ENCODE measurements around the gene HMX1.

Gene HMX1

GRCh38 chr4:8840006-8840793, 31.4 kb downstream of the HMX1 start:
- no peak for DNase-seq (ENCODE audit: low spot score)
- TF ChIP-seq, protein P1, sequence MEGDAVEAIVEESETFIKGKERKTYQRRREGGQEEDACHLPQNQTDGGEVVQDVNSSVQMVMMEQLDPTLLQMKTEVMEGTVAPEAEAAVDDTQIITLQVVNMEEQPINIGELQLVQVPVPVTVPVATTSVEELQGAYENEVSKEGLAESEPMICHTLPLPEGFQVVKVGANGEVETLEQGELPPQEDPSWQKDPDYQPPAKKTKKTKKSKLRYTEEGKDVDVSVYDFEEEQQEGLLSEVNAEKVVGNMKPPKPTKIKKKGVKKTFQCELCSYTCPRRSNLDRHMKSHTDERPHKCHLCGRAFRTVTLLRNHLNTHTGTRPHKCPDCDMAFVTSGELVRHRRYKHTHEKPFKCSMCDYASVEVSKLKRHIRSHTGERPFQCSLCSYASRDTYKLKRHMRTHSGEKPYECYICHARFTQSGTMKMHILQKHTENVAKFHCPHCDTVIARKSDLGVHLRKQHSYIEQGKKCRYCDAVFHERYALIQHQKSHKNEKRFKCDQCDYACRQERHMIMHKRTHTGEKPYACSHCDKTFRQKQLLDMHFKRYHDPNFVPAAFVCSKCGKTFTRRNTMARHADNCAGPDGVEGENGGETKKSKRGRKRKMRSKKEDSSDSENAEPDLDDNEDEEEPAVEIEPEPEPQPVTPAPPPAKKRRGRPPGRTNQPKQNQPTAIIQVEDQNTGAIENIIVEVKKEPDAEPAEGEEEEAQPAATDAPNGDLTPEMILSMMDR (IDR thresholded peaks at IDR 0.05; ENCODE audit: extremely low read depth, missing control alignments) = no peak

GRCh38 chr4:8838961-8839431, 32.6 kb downstream of the HMX1 start:
- TF ChIP-seq, protein P1 (IDR thresholded peaks at IDR 0.05; ENCODE audit: extremely low read depth, missing control alignments) = no peak
- DNase-seq (ENCODE audit: low spot score) = no peak

DNA sequence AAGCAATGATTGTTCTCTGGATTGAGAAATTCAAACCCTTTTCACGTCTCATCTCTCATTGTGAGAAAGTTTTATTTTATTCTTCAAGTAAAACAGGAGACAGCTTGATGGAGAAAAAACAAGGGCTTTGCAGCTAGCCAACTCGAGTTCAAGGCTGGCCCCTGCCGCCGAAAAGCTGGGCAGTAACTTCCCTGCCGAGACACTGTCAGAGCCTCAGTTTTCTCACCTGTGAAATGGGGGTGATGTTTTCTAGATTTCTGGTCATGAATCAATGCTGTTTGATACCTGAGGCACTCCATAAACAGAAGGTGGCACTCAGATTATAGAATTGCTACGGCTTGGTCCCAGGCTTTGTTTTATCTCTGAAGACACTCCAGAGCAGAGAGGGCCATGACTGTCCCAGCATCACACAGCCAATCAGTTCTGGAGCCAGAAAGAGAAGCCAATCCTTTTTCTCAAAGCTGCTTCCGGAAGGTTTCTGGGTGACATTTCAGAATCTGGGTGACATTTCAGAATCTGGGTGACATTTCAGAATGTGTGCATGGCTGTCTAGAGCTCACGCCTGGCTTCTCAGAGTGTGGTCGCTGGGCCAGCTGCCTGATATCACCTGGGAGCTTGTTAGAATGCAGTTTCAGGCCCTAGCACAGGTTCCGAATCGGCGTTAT, 33.2 kb downstream of the HMX1 start:
- TF ChIP-seq, protein P1 (IDR thresholded peaks at IDR 0.05; ENCODE audit: extremely low read depth, missing control alignments) = no peak
- no peak for DNase-seq (ENCODE audit: low spot score)

DNA sequence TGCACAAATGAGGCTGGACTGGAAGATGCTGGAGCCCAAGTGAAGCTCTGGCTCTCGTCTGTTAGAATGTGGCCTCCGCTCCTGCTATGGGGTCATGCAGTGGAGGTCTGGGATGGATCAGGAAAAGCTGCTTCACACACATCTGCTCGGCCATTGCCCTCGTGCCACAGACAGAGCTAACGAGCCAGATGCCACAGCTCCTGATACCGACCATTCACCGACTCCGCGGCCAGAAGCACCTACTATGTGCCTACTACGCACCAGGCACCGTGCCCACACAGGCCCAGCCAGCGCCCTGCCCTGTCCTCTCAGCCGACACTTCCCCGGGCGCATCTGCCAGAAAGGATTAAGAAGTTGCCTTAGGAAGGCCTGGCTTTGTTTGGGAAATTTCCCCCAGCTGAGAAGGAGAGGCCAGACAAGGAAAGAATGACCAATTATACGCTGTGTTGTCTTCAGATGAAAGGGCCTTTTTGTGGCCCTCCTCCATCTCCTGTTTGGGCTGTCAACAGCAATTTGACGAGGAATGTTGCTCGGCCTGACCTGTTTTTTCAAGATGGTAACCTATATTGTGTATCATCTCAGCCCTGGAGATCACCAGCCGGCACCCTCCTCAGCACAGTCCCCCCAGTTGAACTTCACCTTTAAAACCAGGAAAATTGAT, 34.3 kb downstream of the HMX1 start:
- TF ChIP-seq, protein P1 (IDR thresholded peaks at IDR 0.05; ENCODE audit: extremely low read depth, missing control alignments) = no peak
- DNase-seq (ENCODE audit: low spot score) = no peak

DNA sequence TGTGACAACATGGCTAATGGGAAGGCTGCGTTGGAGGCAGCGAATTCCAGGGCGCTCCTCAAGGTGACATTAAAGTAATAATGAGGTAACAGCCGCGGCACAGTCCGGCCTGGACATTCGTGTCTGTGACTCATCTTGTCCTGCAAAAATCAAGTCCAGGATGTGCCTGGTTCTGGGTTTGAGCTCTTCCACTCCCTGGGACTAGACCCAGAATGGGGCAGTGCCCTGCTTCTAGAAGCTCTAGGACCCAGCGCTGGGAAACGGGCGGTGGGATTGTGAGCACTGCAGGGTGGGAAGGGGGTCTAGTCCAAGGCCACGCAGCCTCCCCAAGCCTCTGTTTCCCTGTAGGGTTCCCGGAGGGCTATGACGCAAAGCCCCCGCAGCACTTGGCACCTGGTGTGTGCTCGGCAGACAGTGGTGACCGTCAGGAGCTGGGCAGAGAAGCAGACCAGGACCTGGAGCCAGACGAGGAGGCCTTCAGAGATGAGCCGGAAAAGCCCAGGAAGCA, 34.9 kb downstream of the HMX1 start:
- TF ChIP-seq, protein P1 (IDR thresholded peaks at IDR 0.05; ENCODE audit: extremely low read depth, missing control alignments) = no peak
- no peak for DNase-seq (ENCODE audit: low spot score)

DNA sequence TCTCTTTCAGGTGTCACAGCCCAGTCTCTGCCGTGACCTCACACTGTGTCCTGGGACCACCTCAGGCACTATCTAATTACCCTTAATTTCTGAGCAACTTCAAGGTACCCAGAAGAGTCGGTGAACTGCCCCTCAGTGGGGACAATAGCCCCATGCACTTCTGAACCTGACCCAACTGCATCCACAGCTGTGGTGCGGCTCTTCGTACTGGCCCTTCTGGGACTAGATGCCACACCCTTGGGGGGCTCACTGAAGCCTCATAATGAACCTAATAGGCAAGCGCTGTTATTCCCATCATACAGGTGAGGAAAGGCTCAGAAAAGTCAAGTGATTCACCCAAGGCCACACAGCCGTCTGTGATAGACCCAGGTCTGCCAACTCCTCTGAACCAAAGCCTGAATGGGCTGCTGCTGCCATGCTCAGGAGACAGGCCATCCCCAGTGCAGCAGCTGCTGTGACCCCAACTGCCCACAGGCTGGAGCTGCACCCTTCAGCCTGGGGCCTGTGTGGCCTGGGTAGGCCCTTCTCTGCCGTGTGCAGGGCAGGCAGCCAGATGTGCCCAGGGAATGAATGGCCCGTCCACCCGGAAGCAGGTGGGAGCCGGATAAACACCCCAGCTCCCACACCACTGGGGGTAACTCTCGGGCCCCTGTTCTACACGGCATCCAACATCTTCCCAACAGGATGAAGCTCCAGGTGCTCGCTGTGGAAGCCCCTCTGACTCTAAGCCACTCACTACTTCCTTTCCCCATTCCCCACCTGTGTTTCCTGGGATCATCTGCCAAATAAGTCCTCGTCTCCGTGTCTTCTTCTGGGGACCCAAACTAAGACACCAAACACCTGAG, 35.9 kb downstream of the HMX1 start:
- TF ChIP-seq, protein P1 (IDR thresholded peaks at IDR 0.05; ENCODE audit: extremely low read depth, missing control alignments) = no peak
- DNase-seq (ENCODE audit: low spot score) = no peak
